HCT116 (cell line): Measurements from ENCODE around the gene SDSL. TPM values are rescaled to one million over a fixed set of nuclear protein-coding genes. Genes with fewer than 3 reads are reported as not detected.

Experiments used
- ATAC-seq: fragments of 200-7000 bp; cut with Tn5 transposase; 2 replicates; pipeline ENCODE4 v1.9.1; 2020; ENCODE audit warnings: mild to moderate bottlenecking, moderate library complexity
- BruUV-seq: library from RNA; stranded (reverse); fragments of 400-500 nt; replicated peaks from 2 replicates; lab custom pipeline; 2021; lab: Mats Ljungman, UMichigan
- CTCF ChIA-PET: fragments of 300-600 bp; sonication (Branson Sonifier 250); formaldehyde crosslinking; loops from one replicate; lab custom pipeline; 2021; ENCODE audit warnings: antibody characterized with exemption; lab: Charles Lee
- POLR2A ChIA-PET: fragments of 300-600, 350-600 bp; sonication (Branson Sonifier 250); formaldehyde crosslinking; loops from one replicate; lab custom pipeline; 2021; ENCODE audit warnings: antibody characterized with exemption; lab: Charles Lee
- RAD21 ChIA-PET, 2 experiments: fragments of 300-600 bp; sonication (Branson Sonifier 250); formaldehyde crosslinking; loops; one replicate each; lab custom pipeline; 2023; ENCODE audit warnings: low total read pairs in 2 of 2; ENCODE audit not compliant: uncharacterized antibody in 2 of 2, unreplicated experiment in 2 of 2, low non-redundant PET in 1 of 2; lab: Charles Lee
- DNase-seq: peaks from one replicate; pipeline ENCODE4 v3.0.0-alpha.2; 2010; ENCODE audit warnings: low read depth, low spot score
- H2AFZ ChIP-seq: fragments of 200-600 bp; shearing (Covaris generic), sonication (generic); 2 replicates; pipeline ENCODE4 v1.6.1; 2017; ENCODE audit warnings: low read depth, mixed run types, mixed read lengths, antibody characterized with exemption, low read length; ENCODE audit not compliant: poor library complexity, severe bottlenecking
- H3K27ac ChIP-seq: 2 replicates; pipeline ENCODE4 v1.5.1; 2012; ENCODE audit warnings: low read depth, low read length
- H3K27me3 ChIP-seq: fragments of 200-600 bp; sonication (generic); 2 replicates; pipeline ENCODE4 v1.6.1; 2016; ENCODE audit warnings: mixed run types, low read length, mixed read lengths; ENCODE audit not compliant: insufficient read depth
- H3K36me3 ChIP-seq, 2 experiments: fragments of 200-500 bp in 1 of 2; fragments of 200-600 bp in 1 of 2; sonication (Bioruptor generic) in 1 of 2; sonication (generic) in 1 of 2; 2 replicates each; pipeline versions ENCODE4 v1.5.1 to v1.6.1; 2014 to 2016; ENCODE audit warnings: low read length in 2 of 2, inconsistent platforms in 1 of 2, mixed read lengths in 1 of 2, mixed run types in 1 of 2; ENCODE audit not compliant: insufficient read depth in 2 of 2, control insufficient read depth in 1 of 2
- H3K4me1 ChIP-seq, 2 experiments: fragments of 200-600 bp in 1 of 2; sonication (generic) in 1 of 2; 2 replicates each; pipeline versions ENCODE4 v1.5.1 to v1.6.1; 2012 to 2017; ENCODE audit warnings: low read length in 2 of 2, inconsistent platforms in 1 of 2, mild to moderate bottlenecking in 1 of 2, mixed read lengths in 1 of 2, mixed run types in 1 of 2, moderate library complexity in 1 of 2; ENCODE audit not compliant: insufficient read depth in 2 of 2, control insufficient read depth in 1 of 2
- H3K4me2 ChIP-seq: fragments of 200-600 bp; sonication (generic); 2 replicates; pipeline ENCODE4 v1.6.1; 2017; ENCODE audit warnings: mixed run types, low read length, mixed read lengths
- H3K4me3 ChIP-seq, 2 experiments: fragments of 200-600 bp in 1 of 2; sonication (generic) in 1 of 2; replicated peaks in 1 of 2; 2 replicates each; pipeline ENCODE4 v1.5.1; 2011 to 2016; ENCODE audit warnings: low read length in 2 of 2, control low read depth in 1 of 2, low read depth in 1 of 2, mild to moderate bottlenecking in 1 of 2, mixed read lengths in 1 of 2, mixed run types in 1 of 2
- H3K79me2 ChIP-seq: fragments of 200-600 bp; sonication (generic); 2 replicates; pipeline ENCODE4 v1.6.1; 2017; ENCODE audit warnings: mild to moderate bottlenecking, mixed run types, low read length, moderate library complexity, mixed read lengths; ENCODE audit not compliant: insufficient read depth
- H3K9ac ChIP-seq: fragments of 200-600 bp; sonication (generic); 2 replicates; pipeline ENCODE4 v1.6.1; 2016; ENCODE audit warnings: low read length, mixed read lengths
- H3K9me2 ChIP-seq: fragments of 200-600 bp; sonication (generic), shearing (Covaris generic); 2 replicates; pipeline ENCODE4 v1.6.1; 2017; ENCODE audit warnings: mixed run types, mild to moderate bottlenecking, moderate library complexity; ENCODE audit not compliant: insufficient read depth
- H3K9me3 ChIP-seq, 2 experiments: fragments of 200-500 bp in 1 of 2; fragments of 200-600 bp in 1 of 2; sonication (Bioruptor generic) in 1 of 2; sonication (generic) in 1 of 2; 2 replicates each; pipeline ENCODE4 v1.6.1; 2014 to 2017; ENCODE audit warnings: low read length in 2 of 2, mixed read lengths in 2 of 2, inconsistent platforms in 1 of 2, low read depth in 1 of 2, mild to moderate bottlenecking in 1 of 2, mixed run types in 1 of 2, moderate library complexity in 1 of 2; ENCODE audit not compliant: control insufficient read depth in 1 of 2, insufficient read depth in 1 of 2
- H4K20me1 ChIP-seq: fragments of 200-600 bp; sonication (generic), shearing (Covaris generic); 2 replicates; pipeline ENCODE4 v1.6.1; 2017; ENCODE audit warnings: mixed run types, mild to moderate bottlenecking, moderate library complexity; ENCODE audit not compliant: insufficient read depth
- ATF3 ChIP-seq: IDR thresholded peaks from 2 replicates; pipeline ENCODE4 v1.6.1; 2012
- CBX3 ChIP-seq: IDR thresholded peaks from 2 replicates; pipeline ENCODE4 v1.6.1; 2012; ENCODE audit warnings: low read depth
- CEBPB ChIP-seq: IDR thresholded peaks from 2 replicates; pipeline ENCODE4 v1.6.1; 2012; ENCODE audit warnings: low read depth
- CTCF ChIP-seq, 3 experiments: fragments of 200-600 bp in 1 of 3; sonication (generic) in 1 of 3; IDR thresholded peaks in 2 of 3; conservative IDR thresholded peaks in 1 of 3; 2 replicates each; pipeline ENCODE4 v1.5.1; 2012 to 2017; ENCODE audit warnings: low read depth in 2 of 3, low read length in 2 of 3, antibody characterized with exemption in 1 of 3, borderline replicate concordance in 1 of 3, control low read depth in 1 of 3, mild to moderate bottlenecking in 1 of 3, mixed read lengths in 1 of 3, mixed run types in 1 of 3, moderate library complexity in 1 of 3; ENCODE audit not compliant: insufficient read depth in 1 of 3
- EZH2 ChIP-seq: fragments of 200-600 bp; sonication (generic); IDR thresholded peaks from 2 replicates; pipeline ENCODE4 v1.6.1; 2017; ENCODE audit warnings: antibody characterized with exemption, mixed run types
- FOSL1 ChIP-seq: IDR thresholded peaks from 2 replicates; pipeline ENCODE4 v1.6.1; 2012; ENCODE audit warnings: low read depth
- JUND ChIP-seq: IDR thresholded peaks from 2 replicates; pipeline ENCODE4 v1.6.1; 2012
- MAX ChIP-seq: IDR thresholded peaks from 2 replicates; pipeline ENCODE4 v1.6.1; 2012
- POLR2A ChIP-seq: IDR thresholded peaks from 2 replicates; pipeline ENCODE4 v1.7.0; 2011; ENCODE audit warnings: borderline replicate concordance; ENCODE audit not compliant: insufficient read depth, insufficient read length; ENCODE audit errors: extremely low read depth
- RAD21 ChIP-seq: IDR thresholded peaks from 2 replicates; pipeline ENCODE4 v1.6.1; 2012; ENCODE audit warnings: low read depth, mild to moderate bottlenecking
- SIN3A ChIP-seq: IDR thresholded peaks from 2 replicates; pipeline ENCODE4 v1.6.1; 2012; ENCODE audit warnings: low read depth
- SP1 ChIP-seq: IDR thresholded peaks from 2 replicates; pipeline ENCODE4 v1.6.1; 2012; ENCODE audit warnings: low read depth
- SRF ChIP-seq: IDR thresholded peaks from 2 replicates; pipeline ENCODE4 v1.6.1; 2012; ENCODE audit warnings: low read depth
- TCF7L2 ChIP-seq: IDR thresholded peaks from 2 replicates; pipeline ENCODE4 v1.7.0; 2011; ENCODE audit warnings: borderline replicate concordance, inconsistent platforms; ENCODE audit not compliant: insufficient read depth, insufficient read length; ENCODE audit errors: extremely low read depth
- YY1 ChIP-seq: IDR thresholded peaks from 2 replicates; pipeline ENCODE4 v1.6.1; 2011; ENCODE audit warnings: low read length, low read depth, moderate library complexity, mild to moderate bottlenecking; ENCODE audit not compliant: insufficient replicate concordance; ENCODE audit errors: extremely low read depth
- ZBTB33 ChIP-seq: IDR thresholded peaks from 2 replicates; pipeline ENCODE4 v1.6.1; 2011; ENCODE audit warnings: mild to moderate bottlenecking, low read length, moderate library complexity; ENCODE audit not compliant: insufficient replicate concordance; ENCODE audit errors: extremely low read depth
- ZFX ChIP-seq: fragments of 450-650 bp; IDR thresholded peaks from 2 replicates; pipeline ENCODE4 v1.6.1; 2017
- ZNF274 ChIP-seq: fragments of 200-500 bp; sonication (Bioruptor generic); IDR thresholded peaks from 2 replicates; pipeline ENCODE4 v1.6.1; 2014; ENCODE audit warnings: mild to moderate bottlenecking, low read depth, low read length, inconsistent platforms
- intact Hi-C: fragments of 100-400 bp; cut with micrococcal nuclease; formaldehyde crosslinking; loops from 2 replicates; pipeline ENCODE4 v1.10.0; 2022
- total RNA-seq: library from RNA; stranded (reverse); gene quantifications from one replicate; pipeline ENCODE4 v1.2.1, GENCODE V29; 2021; ENCODE audit not compliant: unreplicated experiment

Gene SDSL
- total RNA-seq, 1 experiment from 2014 or later = 19.1 TPM

GRCh38 chr12:113424456-113424855, 2.3 kb downstream of the SDSL start:
- Histone ChIP-seq H3K4me3 (no peak overlapping the region), H3K9ac (no peak overlapping the region), H3K79me2 (peaks cover 6% of the 10 kb centered on the region; the same call in 1 of the 2 replicates), H3K27ac (no peak overlapping the region), H3K4me1 (peaks cover 5 to 24% of the 10 kb centered on the region in 2 experiments; a peak in 3 of 4 replicates), H2AFZ (no peak overlapping the region), H3K4me2 (no peak overlapping the region)
- DNase-seq = no peak
- intact Hi-C loops = loop anchor here (2.0 kb wide), 2 partner anchors 112 to 228 kb away; no protein-coding TSS in a partner anchor
- TF ChIP-seq ZBTB33 = no peak
- no peak for TF ChIP-seq SIN3A
- TF ChIP-seq CBX3 = no peak
- no peak for TF ChIP-seq SRF
- TF ChIP-seq CTCF (IDR thresholded peaks at IDR 0.05 in 2 of 3, conservative IDR thresholded peaks at IDR 0.05 in 1 of 3; ENCODE audit: borderline replicate concordance in 1 of 3, insufficient read depth in 1 of 3, low read depth in 2 of 3, low read length in 2 of 3) = no peak
- no peak for TF ChIP-seq JUND
- no peak for TF ChIP-seq TCF7L2
- no peak for TF ChIP-seq ATF3
- TF ChIP-seq ZNF274 = no peak
- TF ChIP-seq YY1 = no peak
- no peak for TF ChIP-seq MAX
- TF ChIP-seq CEBPB = no peak
- TF ChIP-seq EZH2 = no peak
- TF ChIP-seq RAD21 = no peak
- TF ChIP-seq FOSL1 = no peak
- no peak for TF ChIP-seq SP1
- TF ChIP-seq POLR2A = no peak
- no peak for TF ChIP-seq ZFX
- TF ChIP-seq, all 23 proteins: peak for 0
- no peak for ATAC-seq
- no TSS peak for BruUV-seq
- CTCF ChIA-PET = interaction anchor here (0.8 to 1.5 kb wide), 4 partner anchors 17 to 227 kb away, joined by 3 to 16 read pairs (median 6); no protein-coding TSS in a partner anchor
- POLR2A ChIA-PET = no interaction called here
- Histone ChIP-seq H3K9me2 (no peaks in the 10 kb centered on the region), H4K20me1 (no peaks in the 10 kb centered on the region), H3K9me3 (no peaks in the 10 kb centered on the region), H3K27me3 (no peaks in the 10 kb centered on the region), H3K36me3 (no peaks in the 10 kb centered on the region)
- RAD21 ChIA-PET = interaction anchor here in 1 of 2 experiments (1.2 kb wide), 1 partner anchor 89 kb away, joined by 5 read pairs; the partner anchor contains the start of gene SLC8B1
